Activated CD8-positive, alpha-beta memory T cell treated with anti-CD3 and anti-CD28 coated beads for 36 hours (primary cell): ENCODE results near the gene ADARB1. TPM values are rescaled to one million over a fixed set of nuclear protein-coding genes. Genes with fewer than 3 reads are reported as not detected.

ENCODE experiments used
- CTCF ChIA-PET: fragments of 350-600 bp; sonication (Branson Sonifier 250); formaldehyde crosslinking; loops from one replicate; lab custom pipeline; 2021; ENCODE audit warnings: antibody characterized with exemption; lab: Charles Lee
- POLR2A ChIA-PET: fragments of 350-600 bp; sonication (Branson Sonifier 250); formaldehyde crosslinking; loops from one replicate; lab custom pipeline; 2021; ENCODE audit warnings: antibody characterized with exemption; lab: Charles Lee
- total RNA-seq, 2 experiments: library from RNA; stranded (reverse); gene quantifications; one replicate each; pipeline ENCODE4 v1.2.3, GENCODE V29; 2021

ADARB1 gene
- total RNA-seq, 2 experiments from 2014 or later, result 34.9 to 35.4 TPM

DNA sequence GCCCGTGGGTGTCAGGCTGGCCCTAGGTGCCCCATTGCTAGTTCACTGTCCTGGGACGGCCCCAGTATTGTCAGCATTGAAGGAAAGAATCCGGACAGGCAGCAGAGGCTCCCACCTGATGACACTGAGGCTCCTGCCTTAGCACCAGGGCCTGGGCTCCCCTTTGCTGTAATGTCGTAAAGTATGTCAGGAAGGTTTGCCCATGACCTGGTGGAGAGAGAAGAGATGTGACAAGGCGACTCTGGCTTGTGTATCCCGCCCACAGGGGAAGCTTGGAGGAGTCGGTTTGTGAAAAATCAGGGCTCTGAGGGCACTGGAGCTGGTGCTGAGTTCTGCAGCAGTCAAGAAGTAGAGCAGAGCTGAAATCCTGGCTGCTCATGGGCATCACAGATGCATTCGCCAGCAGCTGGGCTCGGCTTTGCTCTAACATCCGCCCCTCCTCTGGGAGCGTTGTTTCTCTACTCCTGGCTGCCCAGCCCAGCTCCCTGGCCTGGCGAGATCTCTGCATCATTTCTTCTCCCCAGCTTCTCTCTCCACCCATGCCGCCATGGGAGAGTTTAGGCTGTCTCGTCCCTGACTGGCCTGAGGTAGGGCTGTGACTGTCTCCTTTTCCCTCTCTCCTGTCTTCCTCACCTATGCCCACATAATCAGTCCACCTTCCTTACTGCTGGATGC lies 74.1 kb downstream of the ADARB1 start:
- ChIA-PET POLR2A (no interaction called here), CTCF (interaction anchor here (0.8 to 1.4 kb wide), 2 partner anchors 10 to 12 kb away, joined by 4 to 6 read pairs; no protein-coding TSS in a partner anchor)

DNA sequence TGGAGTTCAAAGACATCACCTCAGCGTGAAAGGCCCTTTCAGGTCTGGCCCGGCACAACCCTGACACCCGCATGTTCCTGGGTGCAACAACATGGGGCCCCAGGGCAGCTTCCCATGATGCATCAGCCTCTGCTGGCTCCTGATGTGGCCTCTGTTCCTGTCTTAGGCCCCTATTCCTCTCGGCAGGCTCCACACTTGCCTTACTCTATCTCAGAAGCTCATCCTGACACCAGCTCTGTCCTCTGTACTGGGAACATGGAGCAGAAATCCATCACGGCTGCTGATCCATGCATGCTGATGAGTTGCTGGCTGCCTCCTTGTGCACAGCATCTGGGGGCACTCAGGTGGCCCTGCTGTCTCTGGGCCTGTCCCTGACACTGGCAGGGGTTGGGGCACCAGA lies 74.6 kb downstream of the ADARB1 start:
- ChIA-PET CTCF (interaction anchor here (0.8 to 1.4 kb wide), 2 partner anchors 10 to 12 kb away, joined by 4 to 6 read pairs; no protein-coding TSS in a partner anchor), POLR2A (no interaction called here)

DNA sequence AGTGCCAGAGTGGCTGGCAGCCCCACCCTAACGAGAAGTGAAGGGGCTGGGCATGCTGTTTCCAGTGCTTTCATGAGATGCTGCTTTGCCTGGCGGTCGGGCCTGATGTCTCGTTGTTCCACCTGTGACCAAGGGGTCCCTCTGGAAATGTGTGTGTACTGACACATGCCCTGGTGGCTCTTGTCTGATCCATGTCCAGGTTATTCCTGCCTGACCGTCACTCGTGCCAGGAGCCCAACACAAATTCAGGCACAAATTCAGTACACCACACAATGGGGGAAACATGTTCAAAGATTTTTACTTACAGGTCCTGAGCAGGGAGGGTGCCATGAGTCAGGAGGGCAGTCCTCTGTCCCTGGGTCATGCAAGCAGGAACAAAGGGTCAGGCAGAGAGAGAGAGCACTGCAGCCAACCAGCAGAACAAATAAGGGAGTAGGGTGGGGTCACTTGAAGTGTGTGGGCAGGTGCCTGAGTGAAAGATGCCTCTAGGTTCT lies 76.3 kb downstream of the ADARB1 start:
- ChIA-PET POLR2A (interaction anchor here (0.5 kb wide), 1 partner anchor 258 kb away, joined by 4 read pairs; no protein-coding TSS in a partner anchor), CTCF (interaction anchor here (0.8 to 1.9 kb wide), 3 partner anchors 10 to 201 kb away, joined by 3 to 5 read pairs (median 4); no protein-coding TSS in a partner anchor)

DNA sequence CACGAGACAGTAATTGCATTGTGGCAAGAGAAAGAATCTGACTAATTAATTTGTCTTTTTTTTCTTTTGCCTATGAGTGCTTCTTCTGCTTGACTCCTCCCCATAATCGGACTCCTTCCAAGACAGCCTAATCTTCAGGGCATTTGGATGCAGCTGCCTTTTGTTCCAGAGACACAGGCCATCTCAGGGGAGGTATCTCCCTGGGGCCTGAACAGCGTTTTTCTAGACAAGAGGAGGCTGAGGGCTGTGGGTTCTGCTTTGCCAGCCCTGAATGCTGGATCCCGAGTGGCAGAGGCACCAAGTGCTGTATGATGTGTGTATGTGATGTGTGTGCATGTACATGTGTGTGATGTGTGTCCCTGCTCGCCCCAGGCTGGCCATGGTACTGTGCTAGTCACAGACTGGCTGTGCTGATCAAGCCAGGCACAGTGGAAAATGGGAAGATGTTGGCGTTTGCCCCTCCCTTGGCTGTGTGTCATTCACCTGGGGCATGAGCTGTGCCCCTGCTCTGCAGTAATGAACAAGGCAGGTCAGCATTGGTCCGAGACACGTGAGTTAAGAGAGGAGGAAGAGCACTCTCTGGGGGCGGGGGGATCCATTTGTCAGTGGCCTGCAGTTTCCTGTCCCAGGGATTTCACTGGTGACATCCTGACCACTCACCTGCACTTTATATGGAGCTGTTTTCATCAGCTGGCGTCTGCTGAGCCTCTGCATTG lies 77.2 kb downstream of the ADARB1 start:
- ChIA-PET CTCF (interaction anchor here (0.7 to 2.0 kb wide), 7 partner anchors 13 to 202 kb away, joined by 3 to 6 read pairs (median 5); no protein-coding TSS in a partner anchor), POLR2A (no interaction called here)

DNA sequence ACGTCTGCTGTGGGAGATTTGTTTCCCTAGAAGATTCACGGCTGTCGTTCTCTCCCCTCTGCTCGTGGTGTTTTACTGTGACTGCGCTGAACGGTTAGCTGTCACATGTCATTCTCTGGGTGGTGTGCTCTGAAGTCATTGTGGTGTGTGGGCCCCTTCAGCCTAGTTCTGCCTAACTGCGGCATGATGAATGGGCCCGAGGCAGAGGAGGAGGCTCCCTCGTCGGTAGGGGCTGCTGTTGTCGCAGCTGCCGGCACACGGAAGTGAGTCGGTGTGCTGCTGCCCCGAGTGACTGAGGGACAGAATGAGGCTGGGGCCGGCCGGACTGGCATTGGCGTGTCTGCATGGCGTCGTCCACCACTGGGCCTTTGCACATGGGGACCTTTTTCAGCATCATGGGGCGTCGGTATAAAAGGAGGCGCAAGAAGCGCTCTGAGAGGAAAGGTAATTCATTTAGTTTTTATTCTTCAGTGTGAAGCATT lies 77.9 kb downstream of the ADARB1 start:
- CTCF ChIA-PET, result interaction anchor here (0.7 to 2.0 kb wide), 9 partner anchors 10 to 202 kb away, joined by 3 to 6 read pairs (median 5); no protein-coding TSS in a partner anchor
- POLR2A ChIA-PET, result interaction anchor here (0.5 to 1.8 kb wide), 3 partner anchors 76 to 810 kb away, joined by 3 to 4 read pairs (median 4); no protein-coding TSS in a partner anchor

DNA sequence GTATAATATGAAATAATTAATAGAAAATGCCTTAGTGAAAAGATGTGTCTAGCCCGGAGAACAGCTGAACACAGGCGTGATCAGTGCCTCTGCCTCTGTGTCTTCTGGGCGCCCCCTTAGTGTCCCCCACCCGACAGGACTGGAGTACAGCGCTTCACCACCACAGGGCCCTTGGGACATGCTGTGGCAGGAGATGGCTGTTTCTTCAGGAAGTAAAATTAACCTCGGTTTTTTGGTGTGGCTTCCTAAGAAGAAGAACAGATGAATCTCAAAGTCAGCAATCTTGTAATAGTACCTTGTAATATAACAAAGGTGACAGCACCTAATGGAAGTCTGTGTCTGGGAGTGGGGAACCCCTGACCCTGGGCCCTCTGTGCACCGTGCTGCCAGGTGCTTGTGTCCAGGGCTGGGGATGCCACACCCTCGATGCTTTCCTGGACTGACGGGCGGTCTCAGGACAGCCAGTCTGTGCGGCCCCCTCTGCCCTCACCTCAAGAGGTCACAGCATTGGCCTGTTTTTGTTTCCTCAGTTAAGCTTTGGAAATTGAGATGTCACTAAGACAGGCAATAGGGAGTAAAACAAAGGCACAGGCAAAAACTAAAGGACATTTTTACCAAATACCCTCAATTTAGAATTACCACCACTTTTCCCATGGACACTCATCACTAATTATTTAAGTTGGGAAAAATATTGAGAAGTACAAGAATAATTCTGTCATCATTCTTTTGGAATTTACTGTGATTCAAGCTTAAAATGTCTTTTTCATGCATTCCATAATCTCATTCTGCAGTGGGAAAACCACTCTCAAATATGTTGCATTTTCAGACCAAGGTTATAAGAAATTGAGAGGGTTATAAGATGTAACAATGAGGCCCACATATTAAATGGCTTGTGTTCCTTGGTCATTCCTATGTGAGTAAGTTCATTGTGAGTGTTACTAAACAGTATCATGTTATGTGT lies 79.3 kb downstream of the ADARB1 start:
- POLR2A ChIA-PET, result interaction anchor here (1.8 kb wide), 1 partner anchor 74 kb away, joined by 4 read pairs; no protein-coding TSS in a partner anchor
- CTCF ChIA-PET, result interaction anchor here (1.0 to 2.0 kb wide), 5 partner anchors 9 to 135 kb away, joined by 3 to 6 read pairs (median 5); no protein-coding TSS in a partner anchor

DNA sequence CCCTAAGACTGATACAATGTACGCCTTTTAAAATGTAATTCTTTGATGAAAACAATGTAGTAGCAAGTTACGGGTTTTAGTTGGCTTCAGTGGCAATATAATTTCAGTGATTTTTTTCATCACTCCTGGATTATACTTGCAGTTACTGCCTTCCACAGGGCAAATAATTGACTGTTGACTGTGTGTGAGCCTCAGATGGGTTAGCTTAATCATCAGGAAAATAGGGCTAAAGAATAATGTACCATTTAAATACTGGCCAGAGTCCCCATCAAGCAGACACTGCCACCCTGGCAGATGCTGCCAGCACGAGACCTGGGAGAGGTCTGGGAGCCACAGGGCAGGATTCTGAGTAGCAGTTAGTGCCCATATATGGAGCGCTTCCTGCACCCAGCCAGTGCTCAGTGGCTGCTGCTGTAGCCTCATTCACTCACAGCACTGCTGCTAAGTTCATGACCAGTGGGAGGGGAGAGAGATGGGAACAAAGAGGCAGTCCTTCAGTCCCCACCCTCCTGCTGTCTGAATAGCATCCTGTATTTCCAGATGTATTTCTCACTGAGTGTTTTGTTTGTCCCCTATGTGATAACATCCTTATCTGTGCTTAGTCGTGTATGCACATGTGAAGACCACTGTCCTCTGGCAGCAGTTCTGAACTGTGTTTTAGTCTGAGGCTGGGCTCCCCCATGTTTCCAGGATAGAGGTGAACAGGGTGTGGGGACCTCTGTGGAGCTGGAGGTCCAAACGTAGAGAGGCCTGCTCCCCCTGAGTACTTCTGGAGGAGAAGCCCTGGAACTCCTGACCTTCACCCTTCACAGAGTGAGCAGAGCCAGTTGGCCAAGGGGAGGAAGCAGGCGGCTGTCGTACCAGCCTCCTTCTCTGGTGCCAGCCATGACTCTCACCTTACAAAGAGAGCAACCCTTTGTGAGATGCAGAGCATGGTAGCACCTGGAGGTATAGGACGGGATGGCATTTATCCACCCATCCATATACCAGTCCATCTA lies 80.4 kb downstream of the ADARB1 start:
- POLR2A ChIA-PET, result no interaction called here
- CTCF ChIA-PET, result interaction anchor here (1.2 kb wide), 1 partner anchor 17 kb away, joined by 3 read pairs; no protein-coding TSS in a partner anchor

DNA sequence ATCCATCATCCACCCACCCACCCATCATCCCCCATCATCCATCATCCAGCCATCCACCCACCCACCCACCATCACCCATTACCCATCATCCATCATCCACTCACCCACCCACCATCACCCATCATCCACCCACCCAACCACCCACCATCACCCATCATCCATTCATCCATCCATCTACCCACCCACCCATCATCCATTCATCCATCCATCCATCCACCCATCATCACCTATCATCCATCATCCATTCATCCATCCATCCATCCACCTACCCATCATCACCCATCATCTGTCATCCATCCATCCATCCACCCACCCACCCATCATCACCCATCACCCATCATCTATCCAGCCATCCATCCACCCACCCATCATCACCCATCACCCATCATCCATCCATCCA lies 81.5 kb downstream of the ADARB1 start:
- CTCF ChIA-PET, result no interaction called here
- POLR2A ChIA-PET, result no interaction called here

DNA sequence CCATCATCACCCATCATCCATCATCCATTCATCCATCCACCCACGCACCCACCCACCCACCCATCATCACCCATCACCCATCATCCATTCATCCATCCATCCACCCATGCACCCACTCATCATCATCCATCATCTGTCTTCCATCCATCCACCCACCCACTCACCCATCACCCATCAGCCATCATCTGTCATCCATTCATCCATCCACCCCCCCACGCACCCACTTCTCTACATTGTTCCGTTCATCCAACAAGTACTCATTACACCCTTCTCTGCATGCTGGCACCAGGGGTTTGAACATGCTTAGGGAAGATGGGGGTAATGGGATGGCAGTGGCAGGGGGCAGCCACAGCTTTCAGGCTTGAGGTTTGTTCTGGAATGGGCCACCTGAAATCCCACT lies 82.1 kb downstream of the ADARB1 start:
- ChIA-PET CTCF (no interaction called here), POLR2A (no interaction called here)

DNA sequence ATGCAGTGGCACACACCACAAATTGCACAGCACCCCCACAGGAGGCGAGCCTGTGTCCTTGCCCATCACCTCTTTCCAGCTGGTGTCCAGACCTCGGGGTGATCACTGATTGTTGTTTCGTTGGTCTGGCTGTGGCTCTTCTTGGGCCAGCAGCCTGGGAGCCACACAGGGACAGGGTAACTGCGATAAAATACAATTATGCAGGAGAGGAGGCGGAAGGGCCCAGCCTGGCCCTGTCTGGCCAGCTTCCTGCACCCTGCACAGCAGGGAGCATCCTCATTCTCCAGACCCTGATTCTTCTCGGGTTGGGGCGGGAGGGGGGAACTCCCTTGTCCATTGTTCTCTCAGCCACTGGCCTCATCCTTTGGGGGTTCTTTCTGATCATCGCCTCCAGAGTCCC lies 83.6 kb downstream of the ADARB1 start:
- POLR2A ChIA-PET, result no interaction called here

DNA sequence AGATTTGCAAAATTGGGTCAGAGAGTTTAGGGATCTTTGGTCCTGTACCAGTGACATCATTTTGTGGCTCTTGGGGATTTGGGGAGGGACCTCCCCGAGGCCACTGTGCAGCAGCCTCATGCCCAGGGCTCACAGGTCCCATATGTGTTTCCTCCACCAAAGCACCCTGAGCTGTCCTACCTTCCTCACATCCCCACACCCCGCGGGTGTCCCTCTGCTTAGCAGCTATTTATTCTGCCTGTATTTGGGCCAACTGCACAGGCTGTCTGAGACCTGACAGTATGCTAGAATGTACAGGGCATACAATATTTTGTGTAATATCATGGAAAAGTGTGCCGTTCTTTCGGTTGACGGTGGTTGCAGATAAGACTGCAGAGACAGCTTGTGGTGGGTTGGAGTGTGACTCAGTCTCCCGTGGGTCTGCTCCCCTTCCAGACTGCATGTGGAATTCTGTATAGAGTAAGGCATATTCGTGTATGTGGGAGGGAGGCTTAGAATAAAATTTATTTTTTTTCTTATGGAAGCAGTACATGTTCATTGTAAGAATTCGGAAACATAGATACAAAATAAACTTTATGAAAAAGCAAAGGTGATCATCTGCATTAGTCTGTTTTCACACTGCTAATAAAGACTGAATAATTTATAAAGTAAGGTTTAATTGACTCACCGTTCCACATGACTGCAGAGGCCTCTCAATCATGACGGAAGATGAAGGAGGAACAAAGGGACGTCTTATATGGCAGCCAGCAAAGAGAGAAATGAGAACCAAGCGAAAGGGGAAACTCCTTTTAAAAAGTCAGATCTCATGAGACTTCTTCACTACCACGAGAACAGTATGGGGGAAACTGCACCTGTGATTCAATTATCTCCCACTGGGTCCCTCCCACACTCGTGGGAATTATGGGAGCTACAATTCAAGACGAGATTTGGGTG lies 84.4 kb downstream of the ADARB1 start:
- POLR2A ChIA-PET, result no interaction called here
- CTCF ChIA-PET, result interaction anchor here (2.8 kb wide), 1 partner anchor 21 kb away, joined by 8 read pairs; no protein-coding TSS in a partner anchor

More for the DNA sequence above, 83.6 kb downstream of the ADARB1 start:
- CTCF ChIA-PET, result interaction anchor here (2.8 kb wide), 1 partner anchor 20 kb away, joined by 8 read pairs; no protein-coding TSS in a partner anchor

DNA sequence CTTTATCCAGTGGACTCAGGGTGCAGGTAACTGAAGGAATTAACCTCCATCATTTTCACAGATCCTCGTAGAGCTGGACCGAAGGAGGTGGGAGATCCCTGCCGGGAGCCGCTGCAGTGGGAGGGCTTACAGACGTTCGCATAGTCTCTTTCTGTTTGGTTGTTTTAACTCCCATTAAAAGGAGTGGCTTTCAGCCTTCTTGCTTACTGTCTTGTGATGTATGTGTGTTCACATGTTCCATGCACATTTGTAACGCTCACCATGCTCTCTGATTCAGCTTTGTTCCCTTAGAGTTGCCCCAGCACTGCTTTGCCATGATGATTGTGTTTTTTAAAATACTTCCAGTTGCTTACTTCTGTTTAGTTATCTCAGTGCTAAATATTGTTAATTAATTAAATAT lies 85.8 kb downstream of the ADARB1 start:
- ChIA-PET POLR2A (no interaction called here), CTCF (interaction anchor here (2.8 kb wide), 1 partner anchor 22 kb away, joined by 8 read pairs; no protein-coding TSS in a partner anchor)

DNA sequence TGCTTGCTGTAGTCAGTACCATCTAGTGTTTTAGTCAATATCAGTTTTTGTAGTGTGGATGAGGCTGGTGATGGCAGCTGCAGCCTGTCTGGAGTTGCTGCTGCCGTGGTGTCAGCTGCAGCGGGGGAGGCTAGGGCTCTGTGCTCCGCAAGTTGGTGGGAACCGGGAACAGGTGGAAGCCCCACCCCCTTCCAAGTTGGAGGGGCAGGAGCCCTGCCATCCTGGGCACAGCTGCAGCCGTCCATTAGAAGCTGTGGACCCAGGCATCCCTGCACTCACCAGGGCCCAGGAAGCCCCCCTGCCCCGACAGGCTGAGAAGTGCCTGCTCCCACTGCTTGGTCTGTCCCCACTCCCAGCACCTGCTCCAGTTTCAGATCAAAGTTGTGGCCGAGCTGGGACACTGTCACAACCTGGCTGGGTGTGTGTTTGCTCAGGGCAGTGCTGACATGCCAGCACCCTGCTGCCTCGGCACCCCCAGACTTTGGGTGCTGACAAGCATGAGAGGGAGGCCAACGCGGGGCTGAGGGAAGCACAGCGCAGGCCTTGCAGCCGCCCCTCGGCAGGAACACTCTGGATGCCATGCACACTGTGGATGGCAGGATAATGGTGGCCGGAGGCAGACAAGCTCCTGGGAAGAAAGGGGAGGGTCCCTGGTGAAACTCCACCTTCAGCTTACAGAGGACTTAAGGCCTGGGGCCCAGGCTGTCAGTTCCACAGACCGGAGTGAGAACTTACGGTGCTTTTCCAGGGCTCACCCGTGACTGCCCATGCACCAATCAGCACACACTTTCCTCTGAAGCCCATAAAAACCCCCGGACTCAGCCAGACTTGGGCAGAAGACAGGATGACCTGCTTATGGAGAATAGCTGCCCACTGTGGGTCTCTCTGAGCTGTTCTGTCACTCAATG lies 86.9 kb downstream of the ADARB1 start:
- POLR2A ChIA-PET, result no interaction called here
- CTCF ChIA-PET, result interaction anchor here (1.1 kb wide), 1 partner anchor 23 kb away, joined by 3 read pairs; no protein-coding TSS in a partner anchor

DNA sequence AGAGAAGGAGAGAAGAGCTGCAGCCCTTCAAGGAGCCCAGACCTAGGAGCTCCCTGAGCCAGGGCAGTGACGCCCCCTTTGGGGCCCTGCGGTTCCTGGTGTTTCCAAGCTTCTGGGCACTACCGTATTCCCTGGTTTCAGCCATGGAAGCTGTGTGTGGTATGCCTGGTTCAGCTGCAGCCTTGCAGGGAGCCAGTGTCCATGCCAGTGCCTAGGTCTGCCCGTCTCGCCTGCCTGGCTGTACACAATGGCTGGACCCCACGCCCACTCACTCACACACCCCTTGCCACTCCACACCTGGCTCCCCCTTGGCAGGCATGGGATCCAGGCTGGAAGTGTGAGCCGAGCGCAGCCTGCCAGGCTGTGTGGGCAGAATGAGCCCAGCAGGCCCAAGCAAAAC lies 87.7 kb downstream of the ADARB1 start:
- CTCF ChIA-PET, result interaction anchor here (1.1 to 1.4 kb wide), 2 partner anchors 9 to 24 kb away, joined by 3 read pairs; no protein-coding TSS in a partner anchor
- POLR2A ChIA-PET, result no interaction called here

DNA sequence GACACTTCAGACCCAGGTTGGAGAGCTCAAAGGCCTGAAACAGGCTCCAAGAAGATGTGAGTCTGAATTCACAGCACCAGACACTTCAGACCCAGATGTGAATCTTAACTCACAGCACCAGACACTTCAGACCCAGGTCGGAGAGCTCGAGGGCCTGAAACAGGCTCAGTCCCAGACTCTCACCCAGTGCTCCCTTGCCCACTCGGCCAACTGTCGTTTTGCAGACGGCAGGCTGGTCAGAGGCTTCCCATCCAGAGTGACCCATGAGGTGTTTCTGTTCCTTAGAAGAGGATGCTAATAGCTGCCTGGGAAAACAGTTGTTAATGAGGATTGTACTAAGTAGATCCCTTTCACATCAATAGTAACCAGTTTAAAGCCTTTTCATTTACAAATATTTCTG lies 88.4 kb downstream of the ADARB1 start:
- ChIA-PET POLR2A (no interaction called here), CTCF (interaction anchor here (1.4 kb wide), 1 partner anchor 10 kb away, joined by 3 read pairs; no protein-coding TSS in a partner anchor)
